Measurements from ENCODE around the gene OSBP2.
A peak's percentile ranks its signal among the peaks of the same experiment; 100 is the strongest.
"Not testable (repeated sequence)": the region's sequence is repeated elsewhere in the genome, so short reads cannot be mapped to it uniquely, and the experiment has no call there.

The OSBP2 gene

DNA sequence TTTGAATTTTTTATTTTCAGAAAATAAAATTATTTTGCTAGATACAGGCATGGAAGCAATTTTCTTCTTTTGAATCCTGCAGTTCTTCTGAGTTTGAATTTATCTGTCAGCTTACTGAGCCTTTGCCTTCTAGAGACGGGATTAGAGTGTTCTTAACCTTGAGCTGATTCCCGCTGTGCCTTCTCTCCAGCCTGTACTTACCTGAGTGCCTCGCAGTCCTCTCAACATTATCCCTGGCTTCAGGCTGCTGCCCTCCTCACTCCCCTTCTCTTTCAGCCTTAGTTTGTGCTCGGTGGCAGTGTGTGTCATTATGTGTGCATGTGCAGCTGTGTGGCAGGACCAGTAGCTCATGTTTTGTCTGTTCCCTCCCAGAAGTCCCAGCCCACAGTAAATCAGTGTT is 24.3 kb downstream of the OSBP2 start:
- no peak for DNase-seq

DNA sequence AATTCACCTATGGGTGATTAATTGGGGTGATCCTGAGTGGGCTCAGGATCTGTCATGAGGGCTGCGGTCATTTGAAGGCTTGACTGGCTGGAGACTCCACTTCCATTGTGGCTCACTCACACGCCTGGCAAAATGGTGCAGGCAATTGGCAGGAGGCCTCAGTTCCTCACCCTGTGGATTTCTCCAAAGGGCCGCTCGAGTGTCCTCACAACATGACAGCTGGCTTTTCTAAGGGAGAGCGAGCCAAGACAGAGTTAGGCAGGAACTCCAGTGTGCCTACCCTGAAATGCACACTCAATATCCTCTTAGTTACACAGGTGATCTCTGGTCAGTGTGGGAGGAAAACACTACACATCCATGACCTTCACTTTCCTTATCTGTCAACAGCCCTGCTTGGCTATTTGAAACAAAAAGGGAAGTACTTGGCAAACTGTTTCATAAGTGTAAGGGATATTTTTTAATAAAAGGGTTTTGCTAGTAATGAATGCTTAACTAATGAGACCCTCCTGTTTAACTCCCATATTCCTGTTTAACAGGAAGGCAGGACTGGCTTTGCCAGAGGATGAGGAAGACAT is 25.7 kb downstream of the OSBP2 start:
- peak; percentile 39 for DNase-seq

DNA sequence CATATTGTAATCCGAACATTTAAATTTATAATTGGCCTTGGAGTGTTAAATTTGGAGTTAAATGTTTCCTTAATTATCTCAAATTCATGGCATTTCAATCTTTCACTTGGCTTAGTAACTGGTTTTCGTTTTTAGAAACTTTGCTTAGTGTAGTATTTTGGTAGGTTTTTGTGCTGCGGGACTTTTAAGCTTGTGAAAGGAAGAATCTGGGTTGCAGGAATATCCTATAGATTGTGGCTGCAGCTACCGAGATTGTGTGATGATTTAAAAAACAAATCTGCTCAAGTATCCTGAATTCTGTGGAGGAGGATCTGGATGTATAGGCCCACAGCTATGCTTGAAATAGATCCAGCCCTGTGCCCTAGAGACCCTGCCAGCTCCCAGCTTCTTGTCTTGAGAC is 27.1 kb downstream of the OSBP2 start:
- DNase-seq, result no peak

DNA sequence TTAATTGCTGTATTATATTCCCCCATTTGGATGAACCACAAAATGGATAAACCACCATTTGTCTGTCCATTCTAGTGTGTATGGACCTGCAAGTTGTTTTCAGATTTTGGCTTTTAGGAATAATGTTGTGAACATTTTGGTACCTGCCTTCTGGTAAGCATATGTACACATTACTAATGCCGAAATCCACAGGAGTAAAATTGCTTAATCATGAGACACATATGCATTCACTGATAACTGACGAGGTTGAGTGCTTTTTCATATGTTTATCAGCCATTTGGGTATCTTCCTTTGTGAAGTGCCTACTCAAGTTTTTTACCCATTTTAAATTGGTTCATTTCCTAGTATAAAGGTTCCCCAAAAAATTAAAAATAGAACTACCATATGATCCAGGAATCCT is 34.2 kb downstream of the OSBP2 start:
- no peak for DNase-seq

- DNase-seq, result no peak
Observed at GRCh38 chr22:30731658-30732057, 37.0 kb downstream of the OSBP2 start.

DNA sequence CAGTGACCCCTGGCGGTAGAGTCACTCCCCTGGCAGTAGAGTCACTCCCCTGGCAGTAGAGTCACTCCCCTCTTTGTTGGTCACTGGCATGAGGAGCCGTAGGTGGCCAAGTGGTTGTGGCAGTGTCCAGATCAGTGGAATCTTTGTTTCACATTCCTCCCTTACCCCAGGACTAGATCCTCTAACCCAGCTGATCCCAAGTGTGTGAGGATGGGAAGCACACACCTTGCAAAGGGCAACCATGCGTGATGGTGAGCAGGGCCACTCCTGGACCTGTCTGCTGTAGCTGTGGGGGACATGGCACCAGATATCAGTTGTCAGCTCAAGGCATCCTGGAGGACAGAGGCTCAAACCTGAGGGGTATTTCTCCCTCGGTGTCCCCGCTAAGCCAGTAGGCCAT is 37.8 kb downstream of the OSBP2 start:
- DNase-seq, result no peak

GRCh38 chr22:30733181-30733631 is 38.5 kb downstream of the OSBP2 start:
- DNase-seq, result no peak

GRCh38 chr22:30740007-30740406 is 45.3 kb downstream of the OSBP2 start:
- not testable (repeated sequence) for DNase-seq

DNA sequence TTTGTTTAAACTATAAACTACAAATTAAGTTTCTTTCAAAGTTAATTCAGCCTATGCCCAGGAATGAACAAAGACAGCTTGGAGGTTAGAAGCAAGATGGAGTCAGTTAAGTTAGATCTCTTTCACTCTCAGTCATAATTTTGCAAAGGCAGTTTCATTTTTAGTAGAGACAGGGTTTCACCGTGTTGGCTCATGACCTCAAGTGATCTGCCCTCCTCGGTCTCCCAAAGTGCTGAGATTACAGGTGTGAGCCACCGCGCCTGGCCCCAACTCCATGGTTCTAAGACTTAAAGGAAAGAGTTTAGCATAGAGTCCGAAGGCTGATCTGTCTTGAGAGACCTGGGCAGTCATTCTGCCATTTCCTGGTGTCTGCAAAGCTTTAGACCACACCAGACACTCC is 45.8 kb downstream of the OSBP2 start:
- DNase-seq, result not testable (repeated sequence)

DNA sequence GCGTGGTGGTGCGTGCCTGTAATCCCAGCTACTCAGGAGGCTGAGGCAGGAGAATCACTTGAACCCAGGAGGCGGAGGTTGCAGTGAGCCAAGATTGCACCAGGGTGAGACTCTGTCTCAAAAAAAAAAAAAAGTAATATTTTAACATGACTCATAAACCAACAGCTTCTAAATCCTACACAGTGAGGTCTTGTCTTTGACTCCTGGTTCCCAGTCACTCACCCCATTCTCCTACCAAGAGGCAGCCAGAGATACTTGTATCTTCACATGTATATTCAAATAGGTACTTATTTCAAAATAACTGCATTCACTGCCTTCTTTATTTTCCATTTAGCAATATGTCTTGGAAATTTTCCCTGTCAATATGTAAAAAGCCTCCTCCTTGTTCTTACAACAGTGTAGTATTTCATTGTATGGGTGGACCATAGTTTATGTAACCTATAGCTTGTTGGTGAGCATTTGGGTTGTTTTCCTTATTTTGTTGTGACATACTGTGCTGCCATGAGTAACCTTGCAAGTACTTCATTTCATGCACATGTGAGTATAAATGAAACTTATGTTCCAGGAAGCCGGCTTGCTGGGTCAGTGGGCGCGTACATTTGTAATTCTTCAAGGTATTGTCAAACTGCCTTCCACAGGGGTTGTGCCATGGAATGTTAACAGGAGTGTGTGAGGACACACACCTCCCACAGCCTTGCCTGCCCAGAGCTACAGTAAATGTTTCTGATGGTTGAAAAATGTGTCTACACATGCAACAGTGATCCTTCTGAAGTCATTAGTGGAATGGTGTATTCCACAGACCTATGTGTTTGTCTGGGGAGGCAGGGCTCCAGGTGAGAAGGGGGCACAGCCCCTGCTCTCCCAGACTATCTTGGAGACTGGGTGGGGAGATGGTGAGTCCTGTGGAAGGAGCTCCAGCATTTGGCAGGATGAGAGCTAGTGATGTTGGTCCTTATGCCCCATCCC is 47.9 kb downstream of the OSBP2 start:
- DNase-seq, result no peak

DNA sequence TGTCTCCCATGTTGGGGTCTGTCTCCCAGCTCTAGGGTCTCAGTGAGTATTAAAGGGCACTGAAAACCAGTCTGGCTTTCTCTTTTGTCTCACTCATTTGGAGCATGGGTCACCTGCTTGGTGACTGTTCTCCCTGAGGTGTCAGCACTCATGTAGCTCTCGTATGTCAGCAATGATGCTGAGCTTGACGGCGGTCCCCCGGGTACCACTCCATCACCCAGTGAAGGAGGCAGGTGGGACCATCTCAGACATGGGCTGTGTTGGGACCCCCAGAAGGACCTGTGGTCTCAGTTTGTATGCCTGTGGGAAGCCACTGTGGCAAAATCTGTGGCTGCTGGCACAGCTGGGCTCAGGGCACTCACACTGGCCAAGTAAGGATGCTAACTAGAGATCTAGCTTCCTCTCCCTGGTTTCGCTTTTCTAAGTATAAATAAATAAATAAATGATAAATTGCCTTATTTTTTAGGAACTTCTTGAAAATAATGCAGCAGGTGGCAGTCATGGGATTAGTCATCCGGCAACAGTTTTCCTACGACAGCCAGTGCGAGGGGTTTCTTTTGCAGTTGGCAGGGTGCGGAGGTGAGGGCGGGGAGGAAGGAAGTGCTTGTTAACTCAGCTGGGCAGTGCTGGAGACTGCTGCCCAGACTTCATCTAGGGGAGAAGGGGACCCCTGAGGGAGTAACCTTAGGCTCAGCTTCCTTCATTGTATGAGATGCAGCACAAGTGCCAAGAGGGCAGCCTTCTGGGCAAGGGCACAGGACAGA is 48.8 kb downstream of the OSBP2 start:
- DNase-seq, result no peak

DNA sequence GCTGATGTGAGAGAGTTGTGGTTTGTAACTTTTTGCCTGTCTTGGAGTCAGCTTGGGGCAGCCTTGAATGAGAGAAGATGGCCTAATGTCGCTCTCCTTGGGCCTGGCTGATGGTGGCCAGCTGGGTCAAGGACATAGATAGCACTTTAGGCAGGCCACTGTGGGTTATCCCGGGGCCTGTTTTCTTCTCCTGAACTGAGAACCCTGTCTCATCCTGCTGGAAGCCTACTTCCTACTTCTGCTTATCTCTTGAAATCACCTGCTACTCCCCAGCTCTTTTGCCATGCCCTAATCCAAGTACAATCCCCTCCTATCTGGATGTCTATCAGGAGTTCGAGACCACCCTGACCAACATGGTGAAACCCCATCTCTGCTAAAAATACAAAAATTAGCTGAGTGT is 49.5 kb downstream of the OSBP2 start:
- DNase-seq, result no peak

GRCh38 chr22:30747493-30747892 is 52.8 kb downstream of the OSBP2 start:
- DNase-seq, result no peak

- no peak for DNase-seq
Observed at GRCh38 chr22:30749272-30749671, 54.6 kb downstream of the OSBP2 start.

GRCh38 chr22:30749849-30750248 is 55.2 kb downstream of the OSBP2 start:
- no peak for DNase-seq

DNA sequence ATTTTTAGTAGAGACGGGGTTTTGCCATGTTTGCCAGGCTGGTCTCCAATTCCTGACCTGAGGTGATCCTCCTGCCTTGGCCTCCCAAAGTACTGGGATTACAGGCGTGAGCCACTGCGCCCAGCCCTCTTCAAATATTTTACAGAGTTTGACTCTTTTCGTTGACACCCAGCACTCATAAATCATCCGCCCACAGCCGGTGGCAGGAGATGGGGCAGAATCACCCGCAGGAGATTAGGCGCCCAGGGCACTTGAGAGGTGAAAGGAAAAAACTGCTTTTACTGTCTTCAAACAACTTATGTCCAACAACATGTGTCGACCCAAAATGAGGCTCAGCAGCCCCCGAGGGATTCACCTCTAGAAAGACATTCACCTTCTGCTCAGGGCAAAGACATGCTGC is 56.9 kb downstream of the OSBP2 start:
- DNase-seq, result no peak

DNA sequence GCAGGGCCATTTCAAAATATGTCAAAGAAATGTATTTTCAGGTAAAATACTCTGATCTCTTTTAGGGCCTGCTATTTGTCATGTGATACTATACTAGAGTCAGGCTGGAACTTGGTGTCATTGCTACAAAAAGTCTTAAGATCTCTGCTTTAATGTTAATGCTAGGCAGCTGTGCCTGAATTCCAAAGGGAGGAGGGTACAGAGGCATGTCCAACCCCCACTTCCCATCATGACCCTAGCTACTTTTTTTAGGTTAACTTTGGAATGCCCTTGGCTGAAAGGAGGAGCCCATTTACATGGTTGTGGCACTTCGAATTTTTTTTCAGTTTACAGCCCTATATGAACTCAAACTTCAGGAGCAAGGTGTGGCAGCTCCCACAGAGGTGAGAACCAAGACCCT is 58.1 kb downstream of the OSBP2 start:
- no peak for DNase-seq

GRCh38 chr22:30753701-30754100 is 59.0 kb downstream of the OSBP2 start:
- DNase-seq, result no peak

DNA sequence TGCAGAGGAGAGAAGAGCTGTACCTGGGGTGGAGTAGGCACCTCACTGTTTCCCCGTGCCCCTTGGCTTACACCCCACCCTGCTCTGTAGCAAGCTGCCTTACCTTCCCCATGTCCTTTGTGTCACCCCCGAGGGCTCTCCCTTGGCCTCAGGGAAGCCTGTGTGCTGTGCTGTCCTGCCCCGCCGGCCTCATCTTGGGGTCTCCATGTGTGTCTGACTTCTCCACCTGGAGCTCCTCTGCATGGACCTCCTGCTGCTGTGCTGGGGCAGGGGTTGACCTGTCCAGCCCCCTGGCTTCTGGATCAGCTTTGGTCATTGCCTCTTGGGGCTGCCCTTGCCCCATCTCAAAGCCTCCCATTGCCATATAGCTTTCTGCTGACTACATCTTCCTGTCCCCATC is 59.8 kb downstream of the OSBP2 start:
- DNase-seq, result no peak

DNA sequence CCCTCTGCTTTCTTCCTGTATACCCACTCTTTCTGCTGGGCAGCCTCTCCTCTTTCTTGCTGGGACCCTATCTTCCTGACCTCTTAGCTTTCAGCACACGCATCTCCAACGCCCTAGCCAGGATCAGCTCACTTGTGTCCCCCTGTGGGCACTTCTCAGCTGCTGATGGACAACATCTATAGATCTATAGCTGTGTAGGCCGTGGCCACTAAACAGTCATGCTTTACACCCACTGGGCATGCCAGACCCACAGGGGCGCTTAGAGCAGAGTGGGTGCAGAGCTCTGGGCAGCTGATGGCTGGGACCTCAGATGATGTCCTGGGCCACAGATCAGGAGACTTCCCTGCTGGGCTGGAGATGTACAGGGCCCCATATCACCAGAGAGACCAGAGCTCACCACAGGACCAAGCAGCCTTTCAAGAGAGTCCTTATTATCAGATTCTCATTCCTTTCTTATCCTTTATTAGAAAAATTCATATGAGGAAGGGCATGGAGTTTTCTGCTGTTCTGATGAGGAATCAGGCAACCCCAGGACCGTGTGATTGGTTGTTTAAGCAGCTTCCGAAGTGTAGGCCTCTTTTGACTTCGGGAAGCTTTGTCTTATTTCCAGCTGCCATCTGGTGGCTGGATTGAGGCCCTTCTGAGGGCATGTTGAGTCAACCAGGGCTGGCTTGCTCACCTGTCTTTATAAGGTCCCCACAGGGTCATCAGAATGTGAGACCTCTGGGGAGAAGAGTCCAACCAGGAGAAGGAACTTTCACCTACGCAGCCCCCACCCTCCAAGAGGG is 60.5 kb downstream of the OSBP2 start:
- peak; percentile 60 for DNase-seq

- no peak for DNase-seq
Observed at GRCh38 chr22:30755759-30756124, 61.1 kb downstream of the OSBP2 start.

DNA sequence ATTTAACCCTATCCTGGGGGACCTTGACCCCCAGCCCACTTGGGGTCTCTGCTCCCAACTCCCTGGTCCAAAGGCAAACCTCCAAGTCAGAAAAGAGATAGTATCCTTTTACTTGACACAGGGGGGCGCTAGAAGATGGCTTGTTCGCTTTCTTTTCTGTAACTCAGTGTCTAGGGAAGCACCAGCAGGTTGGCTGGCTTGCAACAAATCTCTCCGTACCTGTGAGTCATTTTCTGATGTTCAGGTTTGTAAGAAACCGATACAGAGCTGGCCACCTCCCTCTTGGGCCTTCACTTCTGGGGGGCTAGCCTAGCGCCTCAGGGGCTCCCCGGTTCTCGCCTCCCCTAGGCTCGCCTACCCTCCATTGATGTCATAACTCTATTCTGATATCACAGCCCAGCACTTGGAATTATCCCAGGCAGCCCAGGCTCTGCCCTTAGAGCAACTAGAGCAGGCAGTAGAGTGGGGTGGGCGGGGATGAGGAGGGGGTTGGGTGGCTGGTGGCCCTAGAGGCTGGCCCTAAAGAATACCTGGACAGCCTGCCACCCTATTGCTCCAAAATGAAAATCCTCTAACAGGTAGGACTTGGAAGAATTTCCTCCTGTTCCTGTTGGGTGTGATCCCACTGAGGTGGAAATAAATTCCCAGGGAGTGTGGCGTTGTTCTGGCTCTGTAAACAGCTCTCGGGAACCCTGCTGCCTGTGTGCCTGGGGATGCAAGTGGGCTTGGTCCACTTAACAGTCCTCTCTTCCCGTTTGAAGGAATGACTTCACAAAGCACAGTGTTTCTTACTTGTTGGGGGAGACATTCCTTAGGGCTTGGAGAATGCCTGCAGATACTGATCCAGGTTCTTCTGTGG is 69.4 kb downstream of the OSBP2 start:
- DNase-seq, result peak; percentile 41
